Smooth muscle cell of the brain vasculature (primary cell): ENCODE results near the gene ZNF519.
"Not testable (repeated sequence)": the region's sequence is repeated elsewhere in the genome, so short reads cannot be mapped to it uniquely, and the experiment has no call there.

ENCODE experiments used
- DNase-seq: peaks from one replicate; pipeline ENCODE4 v3.0.0-alpha.2; 2012; ENCODE audit warnings: low read depth, low spot score

ZNF519 gene

GRCh38 chr18:14147935-14148865, 16.0 kb upstream of the ZNF519 start:
- DNase-seq, result not testable (repeated sequence)

- DNase-seq, result not testable (repeated sequence)
These were observed 14.5 kb upstream of the ZNF519 start for GRCh38 chr18:14146771-14147170.

- DNase-seq, result not testable (repeated sequence)
These were observed 13.5 kb upstream of the ZNF519 start for GRCh38 chr18:14145581-14146338.

- not testable (repeated sequence) for DNase-seq
These were observed 12.8 kb upstream of the ZNF519 start for GRCh38 chr18:14145021-14145420.

- DNase-seq, result no peak
These were observed 12.3 kb upstream of the ZNF519 start for GRCh38 chr18:14144628-14144895.

GRCh38 chr18:14143871-14144627, 11.8 kb upstream of the ZNF519 start:
- not testable (repeated sequence) for DNase-seq

GRCh38 chr18:14143396-14143795, 11.2 kb upstream of the ZNF519 start:
- not testable (repeated sequence) for DNase-seq

GRCh38 chr18:14142177-14142576, 9.9 kb upstream of the ZNF519 start:
- DNase-seq, result not testable (repeated sequence)

- not testable (repeated sequence) for DNase-seq
These were observed 7.3 kb upstream of the ZNF519 start for GRCh38 chr18:14139583-14139982.

GRCh38 chr18:14137971-14138370, 5.7 kb upstream of the ZNF519 start:
- not testable (repeated sequence) for DNase-seq

- not testable (repeated sequence) for DNase-seq
These were observed 452 bp downstream of the ZNF519 start for GRCh38 chr18:14131696-14132270.

GRCh38 chr18:14130804-14131203, 1.4 kb downstream of the ZNF519 start:
- DNase-seq, result not testable (repeated sequence)

GRCh38 chr18:14124689-14125088, 7.5 kb downstream of the ZNF519 start:
- DNase-seq, result no peak

- no peak for DNase-seq
These were observed 10.1 kb downstream of the ZNF519 start for GRCh38 chr18:14122097-14122496.

GRCh38 chr18:14120926-14121325, 11.3 kb downstream of the ZNF519 start:
- no peak for DNase-seq

GRCh38 chr18:14117606-14118005, 14.6 kb downstream of the ZNF519 start:
- no peak for DNase-seq

GRCh38 chr18:14106906-14107305, 25.3 kb downstream of the ZNF519 start:
- no peak for DNase-seq

- no peak for DNase-seq
These were observed 27.1 kb downstream of the ZNF519 start for GRCh38 chr18:14104906-14105748.

GRCh38 chr18:14104201-14104600, 28.0 kb downstream of the ZNF519 start:
- DNase-seq, result no peak

- no peak for DNase-seq
These were observed 31.5 kb downstream of the ZNF519 start for GRCh38 chr18:14100503-14101286.
